ENCODE measurements around the gene KISS1. TPM values are rescaled to one million over a fixed set of nuclear protein-coding genes. Genes with fewer than 3 reads are reported as not detected.
A peak's percentile ranks its signal among the peaks of the same experiment; 100 is the strongest.

KISS1 gene
- total and polyA plus RNA-seq, 10 donors = not detected

- DNase-seq = peak; percentile 20
- Histone ChIP-seq H3K36me3 (no peaks in the 10 kb centered on the region), H3K4me3 (no peak overlapping the region), H3K4me1 (peaks cover 0 to 13% (median 6%) of the 10 kb centered on the region in 6 donors), H3K27me3 (replicated peaks in 1 of 7) (peaks cover 0 to 74% (median 16%) of the 10 kb centered on the region in 7 donors), H3K9me3 (no peaks in the 10 kb centered on the region), H3K27ac (no peak overlapping the region)
- no peak for TF ChIP-seq CTCF (IDR thresholded peaks at IDR 0.05 in 8 of 11, conservative IDR thresholded peaks at IDR 0.05 in 3 of 11)
- no peak for TF ChIP-seq POLR2AphosphoS5 (IDR thresholded peaks at IDR 0.05)
- no peak for TF ChIP-seq POLR2A (IDR thresholded peaks at IDR 0.05)
- 25 to 36% (median 33%) methylated on average over 4 to 7 of the region's 7 CpGs for WGBS, 5 donors
- intact Hi-C loops (cut with DNase I; ENCODE audit: low total_unique reads) = no loop called here
These were observed 1.5 kb downstream of the KISS1 start for GRCh38 chr1:204194771-204195170.

GRCh38 chr1:204194080-204194479 lies 2.2 kb downstream of the KISS1 start:
- peak; percentile 9 for DNase-seq
- WGBS, 5 donors = 68 to 86% (median 82%) methylated on average over 2 of the region's 2 CpGs
- no peak overlapping the region for H3K4me3 ChIP-seq
- no peaks in the 10 kb centered on the region for H3K36me3 ChIP-seq
- intact Hi-C loops (cut with DNase I; ENCODE audit: low total_unique reads) = no loop called here
- H3K4me1 ChIP-seq = peaks cover 0 to 17% (median 6%) of the 10 kb centered on the region in 6 donors
- no peaks in the 10 kb centered on the region for H3K9me3 ChIP-seq
- peaks cover 0 to 80% (median 21%) of the 10 kb centered on the region in 7 donors for H3K27me3 ChIP-seq (replicated peaks in 1 of 7)
- TF ChIP-seq POLR2AphosphoS5 (IDR thresholded peaks at IDR 0.05) (no peak), CTCF (IDR thresholded peaks at IDR 0.05 in 8 of 11, conservative IDR thresholded peaks at IDR 0.05 in 3 of 11) (no peak), POLR2A (IDR thresholded peaks at IDR 0.05) (no peak)
- H3K27ac ChIP-seq = no peak overlapping the region

GRCh38 chr1:204192589-204193352 lies 3.5 kb downstream of the KISS1 start:
- Histone ChIP-seq H3K4me3 (no peak overlapping the region), H3K27ac (no peak overlapping the region), H3K4me1 (peaks cover 0 to 17% (median 6%) of the 10 kb centered on the region in 6 donors), H3K27me3 (replicated peaks in 1 of 7) (peaks cover 0 to 81% (median 33%) of the 10 kb centered on the region in 7 donors), H3K36me3 (no peaks in the 10 kb centered on the region), H3K9me3 (no peaks in the 10 kb centered on the region)
- intact Hi-C loops (cut with DNase I; ENCODE audit: low total_unique reads) = no loop called here
- DNase-seq = no peak
- 73 to 90% (median 79%) methylated on average over 3 of the region's 3 CpGs for WGBS, 5 donors
- no peak for TF ChIP-seq POLR2AphosphoS5 (IDR thresholded peaks at IDR 0.05)
- TF ChIP-seq CTCF (IDR thresholded peaks at IDR 0.05 in 8 of 11, conservative IDR thresholded peaks at IDR 0.05 in 3 of 11) = no peak
- no peak for TF ChIP-seq POLR2A (IDR thresholded peaks at IDR 0.05)

- Histone ChIP-seq H3K4me1 (peaks cover 0 to 17% (median 6%) of the 10 kb centered on the region in 6 donors), H3K27me3 (replicated peaks in 1 of 7) (peaks cover 0 to 86% (median 38%) of the 10 kb centered on the region in 7 donors), H3K4me3 (no peak overlapping the region), H3K27ac (no peak overlapping the region), H3K36me3 (no peaks in the 10 kb centered on the region), H3K9me3 (no peaks in the 10 kb centered on the region)
- DNase-seq = no peak
- WGBS, 5 donors = 83 to 92% (median 89%) methylated on average over 2 of the region's 2 CpGs
- intact Hi-C loops (cut with DNase I; ENCODE audit: low total_unique reads) = no loop called here
- TF ChIP-seq POLR2AphosphoS5 (IDR thresholded peaks at IDR 0.05) (no peak), CTCF (IDR thresholded peaks at IDR 0.05 in 8 of 11, conservative IDR thresholded peaks at IDR 0.05 in 3 of 11) (no peak), POLR2A (IDR thresholded peaks at IDR 0.05) (no peak)
These were observed 4.2 kb downstream of the KISS1 start for GRCh38 chr1:204192046-204192445.
